GM18520 (cell line): ENCODE measurements around the gene ZC3H12C.

ENCODE experiments used
- ATAC-seq: cut with Tn5 transposase; IDR thresholded peaks from one replicate; pipeline ENCODE4 v1.9.1; 2021; ENCODE audit not compliant: unreplicated experiment

ZC3H12C gene

DNA sequence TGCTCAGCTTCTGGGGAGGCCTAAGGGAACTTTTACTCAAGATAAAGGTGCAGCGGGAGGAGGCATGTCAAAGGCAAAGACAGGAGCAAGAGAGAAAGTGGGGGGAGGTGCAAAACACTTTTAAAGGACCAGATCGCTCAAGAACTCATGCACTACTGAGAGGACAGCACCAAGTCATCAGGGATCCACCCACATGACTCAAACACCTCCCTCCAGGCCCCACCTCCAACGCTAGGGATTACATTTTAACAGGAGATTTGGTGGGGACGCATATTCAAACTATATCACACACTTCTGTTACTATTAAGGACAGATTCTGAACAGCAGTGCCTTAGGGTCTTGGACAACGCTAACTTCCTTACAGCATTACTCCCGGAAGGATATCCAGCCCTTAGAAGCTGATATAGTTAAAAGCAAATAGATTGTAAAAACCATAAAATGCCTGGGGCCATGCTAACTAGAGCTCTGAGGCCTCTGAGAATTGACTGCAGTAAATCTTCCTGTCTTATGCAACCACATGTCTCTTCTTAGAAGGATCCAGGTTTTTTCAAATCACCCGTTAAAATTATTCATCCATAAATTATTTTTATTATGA is 16.7 kb upstream of the ZC3H12C start:
- ATAC-seq: no peak

DNA sequence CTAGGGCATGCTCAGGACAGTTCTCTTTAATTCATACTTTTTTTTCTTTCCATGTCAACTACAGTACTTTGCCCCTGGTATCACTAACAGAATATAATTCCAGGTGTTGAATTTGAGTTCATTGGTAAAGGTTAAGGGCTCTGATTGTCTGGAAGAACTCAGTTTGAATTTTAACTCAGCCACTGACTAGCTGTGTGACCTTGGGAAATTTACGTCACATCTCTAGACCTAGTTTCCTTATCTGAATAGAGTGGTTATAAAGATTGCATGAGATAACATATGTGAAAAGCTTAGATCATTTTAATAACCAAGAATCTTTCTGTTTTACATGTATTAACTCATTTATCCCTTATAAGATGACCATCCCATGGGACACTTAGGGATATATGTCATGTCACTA is 15.8 kb upstream of the ZC3H12C start:
- peak; percentile 9 for ATAC-seq

DNA sequence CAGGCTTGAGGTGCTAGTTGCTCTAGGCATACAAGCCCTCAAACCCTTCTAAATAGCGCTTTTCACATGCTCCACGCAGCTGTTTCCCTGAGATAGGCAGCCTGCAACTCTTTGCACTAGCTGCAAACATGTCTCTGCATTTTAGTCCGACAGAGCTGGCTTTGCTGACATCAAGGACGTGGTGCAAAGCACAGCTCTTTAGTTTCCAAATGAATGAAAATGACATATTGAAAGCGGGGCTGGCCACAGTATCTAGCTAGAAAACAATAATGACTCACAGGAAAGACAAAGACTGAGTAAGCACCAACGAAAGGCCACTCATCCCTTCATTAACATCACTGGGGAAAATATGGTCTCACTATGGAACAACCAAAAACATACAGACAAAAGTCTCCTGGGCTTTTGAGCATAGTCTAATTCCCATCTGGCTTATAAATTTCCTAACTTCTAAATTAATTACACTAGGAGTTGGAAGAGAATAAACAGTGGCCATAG is 15.3 kb upstream of the ZC3H12C start:
- ATAC-seq: peak; percentile 89

DNA sequence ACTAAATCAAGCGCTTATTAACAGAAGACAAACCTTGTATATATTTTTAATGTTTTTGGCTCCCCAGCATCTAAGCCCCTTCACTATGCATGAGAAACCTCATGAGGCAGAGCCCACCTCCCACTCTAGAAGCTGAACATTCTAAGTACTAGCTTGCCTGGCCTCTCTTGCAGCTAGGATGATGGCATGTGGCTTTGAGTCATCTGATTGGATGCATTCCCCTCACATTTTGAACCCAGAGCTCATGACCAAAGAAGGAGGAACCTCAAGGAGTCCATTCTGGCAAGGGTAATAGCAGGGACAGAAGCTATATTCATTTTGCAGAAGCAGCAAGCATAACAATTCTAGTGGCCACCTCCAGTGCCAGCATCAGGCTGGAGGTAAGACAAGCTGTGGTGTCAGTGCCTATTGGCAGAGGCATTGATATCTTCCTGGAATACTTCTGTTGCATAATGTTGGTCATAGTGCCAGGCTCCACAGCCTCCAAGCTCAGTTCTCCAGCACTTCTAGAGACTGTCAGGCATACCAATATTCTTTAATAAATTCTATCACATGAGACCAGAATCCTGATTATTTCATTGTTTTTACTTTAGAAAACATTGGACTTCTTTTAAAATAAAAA is 14.2 kb upstream of the ZC3H12C start:
- no peak for ATAC-seq

DNA sequence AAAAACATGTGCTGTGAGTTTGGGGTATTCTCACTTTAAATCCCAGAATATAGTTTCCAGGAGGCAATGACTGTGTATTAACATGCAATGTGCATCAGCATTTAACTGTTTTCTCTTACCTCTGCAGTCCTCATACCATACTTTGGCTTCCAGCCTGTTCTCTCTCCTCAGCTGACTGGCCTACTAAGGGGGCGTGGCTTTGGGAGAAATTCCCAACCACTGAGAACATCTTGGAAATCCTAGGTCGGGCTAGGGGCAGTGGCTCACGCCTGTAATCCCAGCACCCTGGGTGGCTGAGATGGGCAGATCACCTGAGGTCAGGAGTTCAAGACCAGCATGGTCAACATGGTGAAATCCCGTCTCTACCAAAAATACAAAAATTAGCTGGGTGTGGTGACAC is 13.5 kb upstream of the ZC3H12C start:
- no peak for ATAC-seq

- ATAC-seq: no peak
These were observed 11.5 kb upstream of the ZC3H12C start for GRCh38 chr11:110081462-110082376.

- no peak for ATAC-seq
These were observed 10.3 kb upstream of the ZC3H12C start for GRCh38 chr11:110082899-110083298.

GRCh38 chr11:110085255-110085838 is 7.8 kb upstream of the ZC3H12C start:
- ATAC-seq: no peak

DNA sequence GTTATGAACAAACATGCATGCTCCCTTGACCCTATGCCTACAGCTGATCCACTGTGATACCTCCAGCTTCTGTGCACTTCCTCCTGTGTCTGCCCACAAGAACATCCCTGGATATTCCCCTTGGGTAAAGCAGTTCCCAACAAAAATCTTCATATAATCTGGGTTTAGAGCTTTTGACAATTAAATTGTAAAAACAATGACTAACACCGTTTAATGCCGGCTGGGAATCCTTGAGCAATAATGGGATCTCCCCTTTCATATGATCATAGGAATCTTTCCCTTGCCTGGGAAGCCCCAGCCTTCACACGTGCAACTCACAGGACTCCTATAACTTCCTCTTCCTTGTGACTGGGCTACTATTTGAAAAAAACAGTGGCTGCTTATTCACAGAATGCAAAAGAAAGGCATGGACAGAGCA is 6.3 kb upstream of the ZC3H12C start:
- ATAC-seq: no peak

DNA sequence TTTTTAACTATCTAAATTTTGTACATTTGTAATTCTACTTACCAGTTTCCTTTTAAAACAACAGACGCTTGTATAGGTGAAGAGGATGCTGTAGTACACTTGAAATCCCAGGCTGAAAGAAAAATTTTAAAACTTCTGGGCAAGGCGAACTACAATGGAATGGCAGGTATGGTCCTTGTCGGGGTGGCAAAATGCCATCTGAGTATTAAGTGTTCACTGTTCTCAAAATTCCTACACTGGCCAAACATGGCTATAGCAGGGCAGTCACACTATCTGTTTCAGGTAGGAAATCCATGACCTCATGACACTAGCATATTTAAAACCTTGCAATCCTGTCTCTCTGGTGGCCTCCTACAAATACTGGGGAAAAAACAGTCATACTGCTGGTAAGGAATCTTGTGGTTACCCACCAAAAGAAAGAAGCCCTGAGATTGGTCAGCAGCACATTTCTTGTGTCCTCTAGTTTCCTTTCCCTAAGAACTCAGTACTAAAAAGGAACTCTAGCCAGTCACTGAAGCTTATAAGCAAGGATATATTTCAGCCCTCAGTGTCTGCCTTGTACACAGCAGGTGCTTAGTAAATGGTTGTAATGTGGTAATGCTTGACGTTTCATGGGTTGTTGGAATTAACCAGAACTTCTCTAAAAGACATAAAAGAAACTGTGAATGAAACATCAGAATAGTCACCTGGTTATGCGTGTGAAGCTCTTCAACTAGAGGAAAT is 5.2 kb upstream of the ZC3H12C start:
- ATAC-seq: no peak

DNA sequence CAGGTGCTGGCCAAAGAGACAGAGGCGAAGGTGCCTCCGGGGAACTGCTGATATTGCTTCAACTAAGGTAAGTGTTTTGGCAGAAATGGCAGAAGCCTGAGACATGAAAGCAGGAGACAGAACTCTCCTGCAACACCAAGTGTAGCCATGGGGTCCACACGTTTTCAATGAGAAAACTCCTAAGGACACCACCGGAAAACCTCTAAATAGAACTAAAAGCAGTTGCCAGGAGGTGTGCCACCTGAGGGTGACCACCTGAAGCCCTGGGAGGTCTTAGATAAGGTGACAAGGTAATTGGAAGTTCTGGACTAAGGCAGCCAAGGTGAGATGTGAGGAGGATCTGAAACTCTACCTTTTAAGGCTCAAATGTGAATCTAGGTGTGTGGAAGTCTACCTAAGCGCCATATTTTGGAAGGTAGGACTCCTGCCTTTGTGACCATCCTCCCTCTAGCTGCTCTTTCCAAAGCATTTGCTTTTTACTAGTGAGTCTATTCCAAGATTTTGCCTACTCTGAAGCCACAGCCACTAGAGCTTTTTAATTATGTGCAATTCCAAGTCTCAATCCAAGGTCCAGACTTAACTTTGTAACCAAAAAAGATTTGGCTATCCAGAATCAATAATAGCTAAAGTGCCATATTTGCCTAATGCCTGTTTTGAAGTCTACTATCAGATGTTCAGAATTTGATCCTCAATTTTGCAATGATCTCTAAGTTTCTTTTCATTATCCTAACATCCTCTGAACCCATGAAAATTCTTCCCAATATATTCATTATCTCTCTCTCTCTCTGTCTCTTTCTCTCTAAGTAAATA is 4.5 kb upstream of the ZC3H12C start:
- no peak for ATAC-seq

DNA sequence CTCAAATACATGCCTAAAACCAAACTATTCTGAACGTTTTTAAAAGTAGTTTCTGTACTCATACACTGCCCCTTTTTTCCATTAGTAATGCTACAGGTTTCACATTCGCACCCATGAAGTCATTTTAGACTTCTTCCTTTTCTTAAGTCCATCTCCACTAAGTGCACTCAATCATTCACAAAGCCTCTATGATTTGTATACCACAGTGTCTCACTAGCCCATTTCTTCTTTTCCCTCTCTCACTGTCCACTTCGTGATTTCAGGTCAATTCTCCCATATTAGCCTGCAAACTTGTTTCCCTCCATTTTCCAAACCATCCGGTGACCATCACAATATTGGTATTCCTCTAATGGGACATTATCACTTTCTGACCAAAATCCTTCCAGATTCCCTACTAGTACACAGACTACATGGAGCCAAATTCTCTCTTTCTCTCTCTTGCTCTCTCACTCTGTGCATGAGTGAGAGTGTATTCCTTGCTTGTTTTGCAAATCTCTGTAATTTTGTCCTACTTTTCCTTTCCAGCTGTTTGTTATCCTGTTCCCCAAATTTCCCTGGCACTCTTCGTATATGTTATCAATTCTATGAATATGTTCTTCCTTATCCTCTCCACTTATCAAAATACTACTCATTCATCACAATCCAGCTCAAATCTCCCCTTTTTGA is 3.4 kb upstream of the ZC3H12C start:
- ATAC-seq: peak; percentile 33

DNA sequence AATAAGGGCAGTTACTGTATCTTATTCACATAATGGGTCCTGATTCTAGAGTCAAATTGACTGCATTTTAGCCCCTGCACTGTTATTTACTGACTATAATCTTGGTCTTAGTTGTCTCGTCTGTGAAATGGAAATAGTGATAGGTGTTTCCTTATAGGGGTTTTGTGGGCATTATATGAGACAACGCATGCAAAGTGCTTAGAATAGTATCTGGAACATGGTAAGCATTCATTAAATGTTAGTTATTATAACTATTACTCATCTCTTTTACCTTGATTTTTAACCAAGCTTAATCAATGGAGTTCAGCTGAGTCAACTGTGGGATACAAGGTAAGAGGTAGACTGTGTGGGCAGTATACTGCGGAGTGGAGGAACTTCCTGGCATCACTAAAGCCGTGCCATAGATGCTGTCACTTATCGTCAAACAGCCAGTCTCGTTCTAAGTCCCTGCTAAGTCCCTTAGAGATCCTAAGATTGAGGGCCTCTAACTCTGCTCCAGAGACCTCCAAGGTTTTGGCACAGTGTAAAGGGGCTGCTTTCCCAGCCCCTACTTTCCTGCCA is 2.6 kb upstream of the ZC3H12C start:
- ATAC-seq: no peak

DNA sequence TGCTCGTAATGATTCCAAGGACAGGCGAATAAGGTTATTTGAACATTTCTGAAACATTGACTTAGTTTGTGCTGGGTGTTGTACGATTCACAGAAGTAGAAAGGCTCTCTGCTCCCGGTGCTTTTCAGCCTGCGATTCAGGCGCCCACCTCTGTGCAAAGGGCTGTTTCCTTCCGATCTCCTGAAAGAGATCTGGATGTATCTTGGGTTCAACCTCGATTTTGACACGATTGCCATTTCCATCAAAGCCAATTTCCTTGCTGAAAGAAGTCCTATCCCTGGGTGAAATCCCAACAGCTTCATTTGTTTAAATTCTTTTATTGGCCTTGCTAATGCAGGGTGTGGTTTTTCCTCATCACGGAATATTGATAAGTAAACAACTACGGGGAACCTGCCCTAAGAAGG is 1.1 kb upstream of the ZC3H12C start:
- no peak for ATAC-seq

DNA sequence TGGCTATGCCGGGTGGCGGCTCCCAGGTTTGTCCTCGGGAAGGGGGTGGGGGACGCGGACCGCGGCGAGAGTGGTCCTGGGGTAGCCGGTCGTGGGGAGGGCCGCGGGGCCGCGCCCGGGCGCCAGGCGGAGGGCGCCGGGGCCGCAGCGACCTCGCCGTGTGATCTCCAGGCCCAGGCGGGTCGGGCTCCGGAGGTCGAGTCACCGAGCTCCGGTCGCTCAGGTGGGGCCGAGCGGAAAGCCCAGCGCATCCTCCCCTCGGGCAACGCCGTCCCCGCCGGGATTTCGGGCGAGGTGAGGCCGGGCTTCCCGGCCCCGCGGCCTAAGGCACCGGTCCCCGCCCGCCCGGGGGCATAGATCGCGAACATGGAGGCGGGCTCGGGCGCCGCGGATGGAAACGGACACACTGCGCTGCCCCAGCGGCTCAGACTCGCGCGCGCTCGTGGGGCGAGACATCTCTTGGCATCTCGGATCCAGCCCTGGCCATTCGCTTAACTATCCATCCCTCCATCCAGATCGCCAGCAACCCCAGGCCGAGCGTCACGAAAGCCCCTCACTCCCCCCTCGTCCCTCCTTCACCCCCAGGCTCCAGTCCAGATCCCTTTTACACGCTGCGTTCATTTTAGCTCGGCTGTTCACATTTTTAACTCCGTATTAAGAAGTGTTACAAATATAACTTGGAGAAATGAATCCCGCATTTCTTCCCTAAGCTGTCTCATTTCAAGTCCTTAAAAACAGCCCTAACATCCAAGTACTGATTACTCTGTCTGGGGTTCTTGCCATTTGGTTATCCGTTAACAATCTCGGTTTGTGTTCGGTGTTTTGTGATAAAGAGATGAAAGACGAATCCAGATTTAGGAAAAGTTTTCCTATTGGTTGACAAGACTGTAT is 460 bp downstream of the ZC3H12C start:
- ATAC-seq: no peak

GRCh38 chr11:110094298-110095285 is 1.4 kb downstream of the ZC3H12C start:
- ATAC-seq: no peak

DNA sequence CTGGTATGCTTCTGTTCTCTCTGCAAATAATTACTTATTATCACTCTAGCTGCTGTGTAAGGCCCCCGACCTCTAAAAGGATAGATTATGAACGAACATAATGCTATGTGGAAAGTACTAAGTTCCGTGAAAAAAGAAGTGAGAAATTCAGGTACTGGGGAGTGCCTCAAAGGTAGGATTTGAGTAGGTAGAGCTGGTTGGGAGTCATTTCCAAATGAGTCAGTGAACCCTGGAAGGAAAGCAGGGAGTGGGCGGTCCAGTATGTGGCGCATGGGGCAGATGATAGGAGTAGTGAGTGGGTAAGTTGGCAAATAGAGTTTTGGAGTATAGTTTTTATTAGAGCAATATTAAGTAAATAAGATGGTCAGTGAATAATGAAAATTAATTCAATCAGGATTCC is 2.4 kb downstream of the ZC3H12C start:
- no peak for ATAC-seq
